Measurements from ENCODE around the gene SPTAN1. TPM values are rescaled to one million over a fixed set of nuclear protein-coding genes. Genes with fewer than 3 reads are reported as not detected.

The SPTAN1 gene
- total RNA-seq, 1 donor, result 501 TPM

DNA sequence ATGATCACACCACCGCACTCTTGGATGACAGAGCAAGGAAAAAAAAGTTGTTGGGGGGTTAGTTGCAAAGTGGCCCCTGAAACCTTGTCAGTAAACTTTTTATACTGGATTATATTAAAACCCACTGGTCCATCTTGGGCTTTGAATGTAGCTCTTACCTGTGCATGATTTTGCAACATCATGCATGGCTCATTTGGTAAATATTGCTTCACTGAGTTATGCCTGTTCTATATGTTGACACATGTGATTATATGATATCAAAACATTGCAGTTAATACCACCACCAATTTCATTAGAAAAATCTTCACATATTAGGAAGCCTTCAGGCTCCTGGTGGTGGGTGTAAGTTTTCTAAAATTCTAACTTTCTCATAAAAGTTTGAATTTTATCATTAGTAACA, 62.3 kb downstream of the SPTAN1 start:
- no peak for TF ChIP-seq CTCF (IDR thresholded peaks at IDR 0.05; ENCODE audit: insufficient read depth, low read depth, low read length)
- no peak overlapping the region for H3K4me3 ChIP-seq (ENCODE audit: low read depth, low read length)
- DNase-seq (ENCODE audit: low read depth), result no peak

GRCh38 chr9:128615571-128615970, 63.2 kb downstream of the SPTAN1 start:
- DNase-seq (ENCODE audit: low read depth), result no peak
- no peak overlapping the region for H3K4me3 ChIP-seq (ENCODE audit: low read depth, low read length)
- TF ChIP-seq CTCF (IDR thresholded peaks at IDR 0.05; ENCODE audit: insufficient read depth, low read depth, low read length), result no peak

DNA sequence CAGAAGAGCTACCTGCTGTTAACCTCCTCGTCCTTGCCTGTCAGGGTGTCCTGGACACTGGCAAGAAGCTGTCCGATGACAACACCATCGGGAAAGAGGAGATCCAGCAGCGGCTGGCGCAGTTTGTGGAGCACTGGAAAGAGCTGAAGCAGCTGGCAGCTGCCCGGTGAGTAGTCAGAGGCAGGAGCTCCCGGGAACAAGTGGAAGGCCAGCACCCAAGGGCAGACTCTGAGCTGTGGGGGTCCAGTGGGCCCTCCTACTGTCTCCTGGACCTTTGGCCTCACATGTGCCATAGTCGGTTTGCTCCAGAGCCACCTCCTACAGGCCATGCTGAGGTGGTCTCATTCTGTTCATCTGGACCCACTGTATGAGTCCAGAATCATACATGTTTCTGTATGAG, 65.6 kb downstream of the SPTAN1 start:
- H3K4me3 ChIP-seq (ENCODE audit: low read depth, low read length), result no peak overlapping the region
- DNase-seq (ENCODE audit: low read depth), result no peak
- no peak for TF ChIP-seq CTCF (IDR thresholded peaks at IDR 0.05; ENCODE audit: insufficient read depth, low read depth, low read length)

DNA sequence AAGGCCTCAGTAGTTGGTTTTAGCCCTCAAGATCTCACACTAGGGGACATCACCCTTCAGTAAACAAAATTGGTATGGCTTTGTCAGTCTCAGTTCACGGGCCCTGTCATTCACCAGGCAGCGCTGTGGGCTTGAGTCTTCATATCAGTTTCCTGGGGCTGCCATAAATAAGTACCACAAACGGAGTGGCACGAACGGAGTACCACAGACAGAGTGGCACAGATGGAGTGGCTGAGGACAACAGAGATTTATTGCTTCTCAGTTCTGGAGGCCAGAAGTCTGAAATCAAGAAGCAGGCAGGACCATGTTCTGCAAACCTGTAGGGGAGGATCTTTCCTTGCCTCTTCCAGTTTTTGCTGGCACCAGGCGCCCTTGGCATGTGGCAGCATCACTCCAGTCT, 66.7 kb downstream of the SPTAN1 start:
- no peak overlapping the region for H3K4me3 ChIP-seq (ENCODE audit: low read depth, low read length)
- DNase-seq (ENCODE audit: low read depth), result no peak
- TF ChIP-seq CTCF (IDR thresholded peaks at IDR 0.05; ENCODE audit: insufficient read depth, low read depth, low read length), result no peak

- TF ChIP-seq CTCF (IDR thresholded peaks at IDR 0.05; ENCODE audit: insufficient read depth, low read depth, low read length), result no peak
- no peak for DNase-seq (ENCODE audit: low read depth)
- no peak overlapping the region for H3K4me3 ChIP-seq (ENCODE audit: low read depth, low read length)
These were observed 67.4 kb downstream of the SPTAN1 start for GRCh38 chr9:128619779-128620178.

GRCh38 chr9:128621730-128622455, 69.5 kb downstream of the SPTAN1 start:
- DNase-seq (ENCODE audit: low read depth), result no peak
- H3K4me3 ChIP-seq (ENCODE audit: low read depth, low read length), result no peak overlapping the region
- TF ChIP-seq CTCF (IDR thresholded peaks at IDR 0.05; ENCODE audit: insufficient read depth, low read depth, low read length), result no peak

- no peak overlapping the region for H3K4me3 ChIP-seq (ENCODE audit: low read depth, low read length)
- no peak for DNase-seq (ENCODE audit: low read depth)
- TF ChIP-seq CTCF (IDR thresholded peaks at IDR 0.05; ENCODE audit: insufficient read depth, low read depth, low read length), result no peak
These were observed 72.2 kb downstream of the SPTAN1 start for GRCh38 chr9:128624566-128624965.
